Measurements from ENCODE around the gene ROBO1.
A peak's percentile ranks its signal among the peaks of the same experiment; 100 is the strongest.

ROBO1 gene

GRCh38 chr3:79497447-79498111 is 270.2 kb downstream of the ROBO1 start:
- FAIRE-seq: no peak
- TF ChIP-seq POLR2A (IDR thresholded peaks at IDR 0.05; ENCODE audit: low read depth, low read length): no peak

GRCh38 chr3:79491029-79491641 is 276.7 kb downstream of the ROBO1 start:
- DNase-seq (ENCODE audit: insufficient read length, low spot score): no peak

More at GRCh38 chr3:79497447-79498111, 270.2 kb downstream of the ROBO1 start:
- no peak for DNase-seq (ENCODE audit: insufficient read length, low spot score)

GRCh38 chr3:79490165-79491028 is 277.4 kb downstream of the ROBO1 start:
- FAIRE-seq: peak; percentile 97
- no peak for TF ChIP-seq POLR2A (IDR thresholded peaks at IDR 0.05; ENCODE audit: low read depth, low read length)

More at GRCh38 chr3:79491029-79491641, 276.7 kb downstream of the ROBO1 start:
- FAIRE-seq: no peak
- TF ChIP-seq POLR2A (IDR thresholded peaks at IDR 0.05; ENCODE audit: low read depth, low read length): no peak

GRCh38 chr3:79488407-79488806 is 279.4 kb downstream of the ROBO1 start:
- FAIRE-seq (no peak), DNase-seq (ENCODE audit: insufficient read length, low spot score) (no peak)
- no peak for TF ChIP-seq POLR2A (IDR thresholded peaks at IDR 0.05; ENCODE audit: low read depth, low read length)

More at GRCh38 chr3:79490165-79491028, 277.4 kb downstream of the ROBO1 start:
- DNase-seq (ENCODE audit: insufficient read length, low spot score): peak; percentile 4

GRCh38 chr3:79480746-79481145 is 287.1 kb downstream of the ROBO1 start:
- DNase-seq (ENCODE audit: insufficient read length, low spot score) (no peak), FAIRE-seq (no peak)
- TF ChIP-seq POLR2A (IDR thresholded peaks at IDR 0.05; ENCODE audit: low read depth, low read length): no peak

- no peak for FAIRE-seq
- no peak for TF ChIP-seq POLR2A (IDR thresholded peaks at IDR 0.05; ENCODE audit: low read depth, low read length)
- DNase-seq (ENCODE audit: insufficient read length, low spot score): no peak
Measured at GRCh38 chr3:79478620-79479019, 289.2 kb downstream of the ROBO1 start.

- FAIRE-seq (no peak), DNase-seq (ENCODE audit: insufficient read length, low spot score) (no peak)
- no peak for TF ChIP-seq POLR2A (IDR thresholded peaks at IDR 0.05; ENCODE audit: low read depth, low read length)
Measured at GRCh38 chr3:79477242-79477641, 290.6 kb downstream of the ROBO1 start.

- no peak for FAIRE-seq
- no peak for TF ChIP-seq POLR2A (IDR thresholded peaks at IDR 0.05; ENCODE audit: low read depth, low read length)
- no peak for DNase-seq (ENCODE audit: insufficient read length, low spot score)
Measured at GRCh38 chr3:79473993-79474392, 293.8 kb downstream of the ROBO1 start.

GRCh38 chr3:79467721-79468120 is 300.1 kb downstream of the ROBO1 start:
- FAIRE-seq (peak; percentile 95), DNase-seq (ENCODE audit: insufficient read length, low spot score) (peak; percentile 4)
- TF ChIP-seq POLR2A (IDR thresholded peaks at IDR 0.05; ENCODE audit: low read depth, low read length): no peak

- no peak for TF ChIP-seq POLR2A (IDR thresholded peaks at IDR 0.05; ENCODE audit: low read depth, low read length)
- DNase-seq (ENCODE audit: insufficient read length, low spot score) (no peak), FAIRE-seq (no peak)
Measured at GRCh38 chr3:79461129-79461792, 306.5 kb downstream of the ROBO1 start.

GRCh38 chr3:79453600-79453999 is 314.2 kb downstream of the ROBO1 start:
- no peak for DNase-seq (ENCODE audit: insufficient read length, low spot score)
- FAIRE-seq: no peak
- TF ChIP-seq POLR2A (IDR thresholded peaks at IDR 0.05; ENCODE audit: low read depth, low read length): no peak

GRCh38 chr3:79436387-79436786 is 331.4 kb downstream of the ROBO1 start:
- no peak for DNase-seq (ENCODE audit: insufficient read length, low spot score)
- no peak for TF ChIP-seq POLR2A (IDR thresholded peaks at IDR 0.05; ENCODE audit: low read depth, low read length)
- FAIRE-seq: no peak

- no peak for TF ChIP-seq POLR2A (IDR thresholded peaks at IDR 0.05; ENCODE audit: low read depth, low read length)
- DNase-seq (ENCODE audit: insufficient read length, low spot score) (no peak), FAIRE-seq (no peak)
Measured at GRCh38 chr3:79427081-79427480, 340.7 kb downstream of the ROBO1 start.

GRCh38 chr3:79424811-79425210 is 343.0 kb downstream of the ROBO1 start:
- FAIRE-seq (no peak), DNase-seq (ENCODE audit: insufficient read length, low spot score) (no peak)
- TF ChIP-seq POLR2A (IDR thresholded peaks at IDR 0.05; ENCODE audit: low read depth, low read length): no peak

All from H54 (cell line).